PC-9 (cell line): ENCODE results near the gene CRYGN. TPM values are rescaled to one million over a fixed set of nuclear protein-coding genes. Genes with fewer than 3 reads are reported as not detected.

Source experiments
- BruUV-seq: library from RNA; stranded (reverse); fragments of 400-500 nt; replicated peaks from 2 replicates; lab custom pipeline; 2021; lab: Mats Ljungman, UMichigan
- CTCF ChIA-PET: fragments of 300-600 bp; sonication (Branson Sonifier 250); formaldehyde crosslinking; loops from one replicate; lab custom pipeline; 2022; ENCODE audit warnings: antibody characterized with exemption; lab: Charles Lee
- POLR2A ChIA-PET: fragments of 300-600 bp; sonication (Branson Sonifier 250); formaldehyde crosslinking; loops from one replicate; lab custom pipeline; 2022; ENCODE audit warnings: antibody characterized with exemption; ENCODE audit not compliant: unreplicated experiment; lab: Charles Lee
- DNase-seq, 2 experiments: peaks; one replicate each; pipeline versions ENCODE4 v3.0.0 to v3.0.0-alpha.2; 2015 to 2022; ENCODE audit warnings: mixed read lengths in 1 of 2
- H2AFZ ChIP-seq: fragments of 200-600 bp; sonication (generic); 2 replicates; pipeline ENCODE4 v1.8.1; 2017; ENCODE audit warnings: antibody characterized with exemption
- H3F3A ChIP-seq: fragments of 200-600 bp; sonication (generic); 2 replicates; pipeline ENCODE4 v1.8.1; 2017; ENCODE audit warnings: antibody characterized with exemption, mild to moderate bottlenecking, low read depth; ENCODE audit not compliant: insufficient read depth
- H3K27ac ChIP-seq: fragments of 200-600 bp; sonication (generic); 2 replicates; pipeline ENCODE4 v1.6.1; 2016; ENCODE audit warnings: mixed run types
- H3K27me3 ChIP-seq: fragments of 200-600 bp; sonication (generic); 2 replicates; pipeline ENCODE4 v1.6.1; 2016; ENCODE audit warnings: low read depth, mixed run types; ENCODE audit not compliant: insufficient read depth
- H3K36me3 ChIP-seq: fragments of 200-600 bp; sonication (generic); 2 replicates; pipeline ENCODE4 v1.6.1; 2016; ENCODE audit warnings: low read depth, mixed run types
- H3K4me1 ChIP-seq: fragments of 200-600 bp; sonication (generic); replicated peaks from 2 replicates; pipeline ENCODE4 v1.6.1; 2016; ENCODE audit warnings: mixed run types; ENCODE audit not compliant: insufficient read depth
- H3K4me2 ChIP-seq: fragments of 200-600 bp; sonication (generic); 2 replicates; pipeline ENCODE4 v1.6.1; 2017; ENCODE audit warnings: mixed run types
- H3K4me3 ChIP-seq: fragments of 200-600 bp; sonication (generic); 2 replicates; pipeline ENCODE4 v1.6.1; 2016; ENCODE audit warnings: mixed run types
- H3K79me2 ChIP-seq: fragments of 200-600 bp; sonication (generic); 2 replicates; pipeline ENCODE4 v1.6.1; 2017; ENCODE audit warnings: low read depth, mixed run types
- H3K9me2 ChIP-seq: fragments of 200-600 bp; sonication (generic); 2 replicates; pipeline ENCODE4 v1.8.1; 2017; ENCODE audit warnings: mild to moderate bottlenecking; ENCODE audit not compliant: insufficient read depth
- H3K9me3 ChIP-seq: fragments of 200-600 bp; sonication (generic); 2 replicates; pipeline ENCODE4 v1.8.1; 2016; ENCODE audit warnings: low read depth; ENCODE audit not compliant: insufficient read depth
- H4K20me1 ChIP-seq: fragments of 200-600 bp; sonication (generic); 2 replicates; pipeline ENCODE4 v1.8.1; 2017; ENCODE audit not compliant: insufficient read depth
- EZH2 ChIP-seq: fragments of 200-600 bp; sonication (generic); IDR thresholded peaks from 2 replicates; pipeline ENCODE4 v1.8.0; 2017; ENCODE audit warnings: antibody characterized with exemption, low read depth
- intact Hi-C: fragments of 100-400 bp; cut with micrococcal nuclease; formaldehyde crosslinking; loops from one replicate; pipeline ENCODE4 v1.10.0; 2022; ENCODE audit not compliant: unreplicated experiment
- total RNA-seq: library from RNA; stranded (reverse); gene quantifications from 2 replicates; pipeline ENCODE4 v1.2.3, GENCODE V29; 2021
- TF ChIP-seq, protein P1 (sequence below): fragments of 200-600 bp; sonication (generic); conservative IDR thresholded peaks from 2 replicates; pipeline ENCODE4 v1.6.1; 2017; ENCODE audit warnings: mixed run types, antibody characterized with exemption, mild to moderate bottlenecking, moderate library complexity

Gene CRYGN
- total RNA-seq, 1 experiment from 2014 or later, result 1.0 TPM

DNA sequence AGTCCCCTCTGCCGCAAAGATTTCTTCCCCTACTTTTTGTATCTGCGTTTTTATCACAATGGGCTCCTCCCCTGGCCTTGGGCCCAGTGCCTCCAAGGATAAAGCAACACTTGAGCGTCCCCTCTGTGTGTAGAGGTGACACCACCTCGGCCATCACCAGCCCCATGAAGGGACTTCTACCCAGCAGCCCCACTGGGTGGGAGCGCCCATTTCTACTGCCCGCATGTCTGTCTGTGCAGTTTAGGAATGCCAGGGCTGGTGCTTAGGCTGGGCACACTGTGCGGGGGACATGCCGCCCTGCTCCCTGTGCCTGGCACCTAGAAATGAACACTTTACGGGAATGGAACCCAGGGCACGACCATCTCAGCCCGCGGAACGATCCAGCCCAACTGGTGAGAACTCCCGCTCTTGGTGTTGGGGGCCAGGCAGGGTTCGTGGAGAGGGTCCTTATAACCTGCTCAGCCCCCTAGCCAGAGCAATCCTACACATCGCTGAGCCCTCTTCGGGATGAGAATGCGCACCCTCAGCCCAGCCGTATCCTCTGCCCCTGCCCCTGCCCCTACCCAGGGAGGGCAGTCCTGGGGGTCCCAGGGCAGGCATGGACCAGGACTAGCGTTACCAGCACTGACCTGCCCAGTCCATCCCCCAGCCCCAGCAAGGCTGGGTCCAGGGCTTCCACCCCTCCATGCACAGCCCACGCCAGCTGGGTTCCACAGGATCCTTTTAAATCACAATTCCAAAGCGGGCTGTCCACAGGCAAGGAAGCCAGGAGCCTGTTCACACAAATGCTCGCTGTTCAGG, 12.8 kb downstream of the CRYGN start:
- H4K20me1 ChIP-seq, result no peaks in the 10 kb centered on the region
- H3K9me2 ChIP-seq, result no peaks in the 10 kb centered on the region
- peak overlapping the region; percentile 26; the same call in 1 of the 2 replicates for H3K4me2 ChIP-seq
- ChIA-PET CTCF (no interaction called here), POLR2A (interaction anchor here (0.9 to 1.1 kb wide), 2 partner anchors 16 to 33 kb away, joined by 3 to 5 read pairs; no protein-coding TSS in a partner anchor)
- intact Hi-C loops, result loop anchor here (5.0 kb wide), 1 partner anchor 260 kb away; no protein-coding TSS in a partner anchor
- peaks cover 7% of the 10 kb centered on the region; the same call in 1 of the 2 replicates for H3F3A ChIP-seq
- H3K27me3 ChIP-seq, result no peaks in the 10 kb centered on the region
- BruUV-seq, result TSS peak; percentile 55
- H3K9me3 ChIP-seq, result 0 out of 2 replicates have a peak, but pooled peaks cover 8% of the 10 kb centered on the region
- no peak for DNase-seq
- H3K36me3 ChIP-seq, result no peaks in the 10 kb centered on the region
- no peak overlapping the region for H2AFZ ChIP-seq
- H3K4me3 ChIP-seq, result no peak overlapping the region
- TF ChIP-seq, protein P1, sequence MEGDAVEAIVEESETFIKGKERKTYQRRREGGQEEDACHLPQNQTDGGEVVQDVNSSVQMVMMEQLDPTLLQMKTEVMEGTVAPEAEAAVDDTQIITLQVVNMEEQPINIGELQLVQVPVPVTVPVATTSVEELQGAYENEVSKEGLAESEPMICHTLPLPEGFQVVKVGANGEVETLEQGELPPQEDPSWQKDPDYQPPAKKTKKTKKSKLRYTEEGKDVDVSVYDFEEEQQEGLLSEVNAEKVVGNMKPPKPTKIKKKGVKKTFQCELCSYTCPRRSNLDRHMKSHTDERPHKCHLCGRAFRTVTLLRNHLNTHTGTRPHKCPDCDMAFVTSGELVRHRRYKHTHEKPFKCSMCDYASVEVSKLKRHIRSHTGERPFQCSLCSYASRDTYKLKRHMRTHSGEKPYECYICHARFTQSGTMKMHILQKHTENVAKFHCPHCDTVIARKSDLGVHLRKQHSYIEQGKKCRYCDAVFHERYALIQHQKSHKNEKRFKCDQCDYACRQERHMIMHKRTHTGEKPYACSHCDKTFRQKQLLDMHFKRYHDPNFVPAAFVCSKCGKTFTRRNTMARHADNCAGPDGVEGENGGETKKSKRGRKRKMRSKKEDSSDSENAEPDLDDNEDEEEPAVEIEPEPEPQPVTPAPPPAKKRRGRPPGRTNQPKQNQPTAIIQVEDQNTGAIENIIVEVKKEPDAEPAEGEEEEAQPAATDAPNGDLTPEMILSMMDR, result no peak
- no peak for TF ChIP-seq EZH2
- peaks cover 51% of the 10 kb centered on the region for H3K4me1 ChIP-seq
- peak overlapping the region; percentile 40; the same call in 1 of the 2 replicates for H3K27ac ChIP-seq
- no peaks in the 10 kb centered on the region for H3K79me2 ChIP-seq

DNA sequence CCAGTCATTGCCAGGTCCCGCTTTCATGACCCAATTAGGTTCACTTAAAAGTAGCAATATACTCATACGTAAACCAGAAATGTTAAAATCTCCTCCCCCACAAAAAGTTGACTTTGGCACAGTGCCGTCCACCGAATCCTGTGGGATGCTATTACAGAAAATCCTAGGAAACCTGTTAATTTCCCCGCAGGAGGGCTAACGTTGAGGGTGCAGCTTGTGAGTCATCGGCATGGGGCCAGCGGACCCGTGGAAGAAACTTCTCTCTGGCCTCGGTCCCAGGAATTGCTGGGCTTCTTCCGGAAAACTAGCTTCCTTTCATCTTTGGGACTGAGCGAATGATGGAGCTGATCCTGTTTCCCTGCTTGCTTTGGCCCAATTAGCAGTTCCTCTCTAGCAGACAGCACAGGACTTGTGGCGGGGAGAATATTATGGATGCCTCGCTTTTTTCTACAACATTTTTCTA, 13.5 kb downstream of the CRYGN start:
- ChIA-PET CTCF (no interaction called here), POLR2A (interaction anchor here (0.9 to 1.1 kb wide), 2 partner anchors 15 to 34 kb away, joined by 3 to 5 read pairs; no protein-coding TSS in a partner anchor)
- Histone ChIP-seq H3K9me3 (0 out of 2 replicates have a peak, but pooled peaks cover 11% of the 10 kb centered on the region), H3K4me2 (no peak overlapping the region), H3K79me2 (no peaks in the 10 kb centered on the region), H4K20me1 (no peaks in the 10 kb centered on the region), H3F3A (peaks cover 7% of the 10 kb centered on the region; the same call in 1 of the 2 replicates), H3K36me3 (no peaks in the 10 kb centered on the region), H3K27me3 (no peaks in the 10 kb centered on the region), H3K27ac (no peak overlapping the region), H3K9me2 (no peaks in the 10 kb centered on the region), H2AFZ (no peak overlapping the region), H3K4me3 (no peak overlapping the region), H3K4me1 (peaks cover 51% of the 10 kb centered on the region)
- no peak for TF ChIP-seq EZH2
- TF ChIP-seq, protein P1, result no peak
- intact Hi-C loops, result loop anchor here (5.0 kb wide), 1 partner anchor 261 kb away; no protein-coding TSS in a partner anchor
- BruUV-seq, result no TSS peak
- peak in 1 of 2 experiments; percentile 77 for DNase-seq

DNA sequence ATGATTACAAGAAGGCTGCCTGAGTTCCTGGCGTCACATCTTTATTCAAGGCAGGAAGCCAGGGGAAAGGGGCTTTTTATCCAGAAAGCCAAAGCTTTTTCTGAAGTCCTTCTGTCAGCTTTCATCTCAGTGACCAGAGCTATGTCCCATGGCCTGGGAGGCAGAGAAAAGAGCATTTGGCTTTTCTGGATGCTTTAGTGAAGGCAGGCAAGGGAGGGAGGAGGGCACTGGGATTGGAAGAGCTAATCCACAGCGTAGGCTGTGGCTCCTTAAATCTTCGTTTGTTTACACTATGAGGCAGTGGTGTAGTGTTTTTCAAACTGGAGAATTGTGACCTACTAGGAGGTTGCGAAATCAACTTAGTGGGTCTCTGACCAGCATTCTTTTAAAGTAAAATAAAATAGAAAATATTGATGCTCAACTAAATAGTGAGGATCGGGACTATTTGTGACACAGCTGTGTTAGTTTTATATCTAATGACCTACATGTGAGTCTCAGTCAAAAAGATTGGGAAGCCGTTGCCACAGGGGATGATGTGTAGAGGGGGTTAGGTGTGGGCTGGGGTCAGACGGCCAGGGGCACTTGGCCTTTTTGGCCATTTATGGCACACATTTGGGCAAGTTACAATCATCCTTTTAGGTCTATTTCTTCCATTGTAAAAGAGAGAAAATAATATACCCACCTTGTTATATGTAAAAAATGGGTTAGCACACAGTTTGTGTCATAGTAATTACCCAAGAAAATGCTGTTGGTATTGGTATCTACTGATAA, 14.1 kb downstream of the CRYGN start:
- Histone ChIP-seq H3K79me2 (no peaks in the 10 kb centered on the region), H3K4me2 (no peak overlapping the region), H2AFZ (no peak overlapping the region), H3K4me3 (no peak overlapping the region), H4K20me1 (no peaks in the 10 kb centered on the region), H3K4me1 (peaks cover 51% of the 10 kb centered on the region), H3K27ac (no peak overlapping the region), H3K9me2 (no peaks in the 10 kb centered on the region), H3K27me3 (no peaks in the 10 kb centered on the region), H3K9me3 (0 out of 2 replicates have a peak, but pooled peaks cover 11% of the 10 kb centered on the region), H3K36me3 (no peaks in the 10 kb centered on the region), H3F3A (peaks cover 7% of the 10 kb centered on the region; the same call in 1 of the 2 replicates)
- DNase-seq, result no peak
- TF ChIP-seq EZH2, result no peak
- TF ChIP-seq, protein P1, result no peak
- intact Hi-C loops, result loop anchor here (5.0 kb wide), 1 partner anchor 261 kb away; no protein-coding TSS in a partner anchor
- ChIA-PET CTCF (no interaction called here), POLR2A (interaction anchor here (0.9 to 1.1 kb wide), 2 partner anchors 14 to 34 kb away, joined by 3 to 5 read pairs; no protein-coding TSS in a partner anchor)
- BruUV-seq, result no TSS peak
